Trophoblast cell (in vitro differentiated cells and primary cell): Measurements from ENCODE around the gene GAK.

ENCODE experiments used
- DNase-seq, 2 donors: peaks; one replicate each; pipeline ENCODE4 v3.0.0-alpha.2; 2016
- H2AFZ ChIP-seq: 2 replicates; pipeline ENCODE4 v1.6.1; 2013; ENCODE audit warnings: low read length, moderate library complexity, mild to moderate bottlenecking; ENCODE audit not compliant: insufficient read depth, poor library complexity
- H2AK5ac ChIP-seq: 2 replicates; pipeline ENCODE4 v1.6.1; 2013; ENCODE audit warnings: mild to moderate bottlenecking, low read length
- H2BK120ac ChIP-seq: 2 replicates; pipeline ENCODE4 v1.6.1; 2013; ENCODE audit warnings: low read length, mild to moderate bottlenecking, moderate library complexity; ENCODE audit not compliant: insufficient read depth, poor library complexity
- H2BK12ac ChIP-seq: 2 replicates; pipeline ENCODE4 v1.6.1; 2013; ENCODE audit warnings: mild to moderate bottlenecking, low read length, moderate library complexity
- H2BK5ac ChIP-seq: 2 replicates; pipeline ENCODE4 v1.6.1; 2013; ENCODE audit warnings: low read length, low read depth, moderate library complexity, mild to moderate bottlenecking; ENCODE audit not compliant: poor library complexity
- H3K14ac ChIP-seq: 2 replicates; pipeline ENCODE4 v1.6.1; 2013; ENCODE audit warnings: mild to moderate bottlenecking, low read length
- H3K18ac ChIP-seq: 2 replicates; pipeline ENCODE4 v1.6.1; 2013; ENCODE audit warnings: mild to moderate bottlenecking, low read length
- H3K23ac ChIP-seq: 2 replicates; pipeline ENCODE4 v1.6.1; 2013; ENCODE audit warnings: low read length
- H3K27ac ChIP-seq: 2 replicates; pipeline ENCODE4 v1.5.1; 2013; ENCODE audit warnings: low read depth, mild to moderate bottlenecking, inconsistent platforms, low read length, moderate library complexity
- H3K27me3 ChIP-seq: 2 replicates; pipeline ENCODE4 v1.6.1; 2013; ENCODE audit warnings: inconsistent platforms, mild to moderate bottlenecking, low read length, moderate library complexity; ENCODE audit not compliant: insufficient read depth
- H3K36me3 ChIP-seq, 2 experiments: 1 replicate in 1 of 2; 2 replicates in 1 of 2; pipeline ENCODE4 v1.6.1; 2013; ENCODE audit warnings: low read length in 2 of 2, mild to moderate bottlenecking in 2 of 2, moderate library complexity in 1 of 2; ENCODE audit not compliant: insufficient read depth in 2 of 2, control insufficient read depth in 1 of 2
- H3K4ac ChIP-seq: 2 replicates; pipeline ENCODE4 v1.6.1; 2013; ENCODE audit warnings: low read depth, mild to moderate bottlenecking, low read length, moderate library complexity
- H3K4me1 ChIP-seq, 2 experiments: 1 replicate in 1 of 2; 2 replicates in 1 of 2; pipeline ENCODE4 v1.6.1; 2013; ENCODE audit warnings: low read length in 2 of 2, mild to moderate bottlenecking in 2 of 2, moderate library complexity in 1 of 2; ENCODE audit not compliant: insufficient read depth in 2 of 2, control insufficient read depth in 1 of 2
- H3K4me2 ChIP-seq: 2 replicates; pipeline ENCODE4 v1.6.1; 2013; ENCODE audit warnings: inconsistent platforms, mild to moderate bottlenecking, low read length, moderate library complexity
- H3K4me3 ChIP-seq: 2 replicates; pipeline ENCODE4 v1.5.1; 2013; ENCODE audit warnings: mild to moderate bottlenecking, low read depth, low read length, inconsistent platforms
- H3K79me1 ChIP-seq: one replicate; pipeline ENCODE4 v1.6.1; 2013; ENCODE audit warnings: low read length
- H3K79me2 ChIP-seq: 2 replicates; pipeline ENCODE4 v1.6.1; 2013; ENCODE audit warnings: low read length, mild to moderate bottlenecking; ENCODE audit not compliant: control insufficient read depth, insufficient read depth, poor library complexity
- H3K9ac ChIP-seq: 2 replicates; pipeline ENCODE4 v1.6.1; 2013; ENCODE audit warnings: mild to moderate bottlenecking, low read length
- H3K9me3 ChIP-seq: 2 replicates; pipeline ENCODE4 v1.6.1; 2013; ENCODE audit warnings: low read depth, mild to moderate bottlenecking, control low read depth, inconsistent platforms, low read length; ENCODE audit not compliant: insufficient read depth
- H4K12ac ChIP-seq: 2 replicates; pipeline ENCODE4 v1.6.1; 2013; ENCODE audit warnings: low read depth, mild to moderate bottlenecking, low read length, moderate library complexity
- H4K8ac ChIP-seq: 2 replicates; pipeline ENCODE4 v1.6.1; 2013; ENCODE audit warnings: low read depth, mild to moderate bottlenecking, low read length, moderate library complexity
- H4K91ac ChIP-seq: one replicate; pipeline ENCODE4 v1.6.1; 2013; ENCODE audit warnings: low read depth, mild to moderate bottlenecking, low read length, moderate library complexity
- WGBS: extraction: QIAGEN DNeasy Blood & Tissue Kit; methylation state at CpG from one replicate; pipeline ENCODE4 v1.1.7; 2013; ENCODE audit warnings: missing lambda C conversion rate; ENCODE audit not compliant: insufficient read length, insufficient coverage; ENCODE audit errors: extremely low coverage; 5-methylcytosine and 5-hydroxymethylcytosine counted together

GAK gene

GRCh38 chr4:891747-892146 is 40.4 kb downstream of the GAK start:
- Histone ChIP-seq H4K91ac (no peak overlapping the region), H3K27me3 (no peaks in the 10 kb centered on the region), H3K4me1 (no peaks in the 10 kb centered on the region), H3K4me3 (no peak overlapping the region), H3K9ac (no peak overlapping the region), H3K14ac (no peak overlapping the region), H2AFZ (no peak overlapping the region), H2BK120ac (no peak overlapping the region), H2AK5ac (no peak overlapping the region), H4K12ac (no peak overlapping the region), H4K8ac (no peak overlapping the region), H3K4ac (no peak overlapping the region), H2BK12ac (no peak overlapping the region), H3K23ac (no peak overlapping the region), H3K79me1 (no peaks in the 10 kb centered on the region), H3K9me3 (peaks cover 8% of the 10 kb centered on the region), H3K27ac (no peak overlapping the region), H2BK5ac (no peak overlapping the region), H3K79me2 (no peaks in the 10 kb centered on the region), H3K4me2 (no peak overlapping the region), H3K18ac (no peak overlapping the region), H3K36me3 (peaks cover 81 to 84% of the 10 kb centered on the region in 2 experiments)
- DNase-seq, result no peak
- WGBS, result no CpG with 5 or more reads among the region's 10 CpGs

GRCh38 chr4:890036-890695 is 42.0 kb downstream of the GAK start:
- H3K18ac ChIP-seq, result no peak overlapping the region
- H3K36me3 ChIP-seq, result peaks cover 82% of the 10 kb centered on the region in 2 experiments
- H2AFZ ChIP-seq, result no peak overlapping the region
- no peaks in the 10 kb centered on the region for H3K4me1 ChIP-seq
- H2BK120ac ChIP-seq, result no peak overlapping the region
- H3K27me3 ChIP-seq, result no peaks in the 10 kb centered on the region
- WGBS, result no CpG with 5 or more reads among the region's 22 CpGs
- no peak overlapping the region for H4K12ac ChIP-seq
- H2BK12ac ChIP-seq, result no peak overlapping the region
- H4K8ac ChIP-seq, result no peak overlapping the region
- no peak overlapping the region for H3K9ac ChIP-seq
- no peak overlapping the region for H3K27ac ChIP-seq
- no peak overlapping the region for H2BK5ac ChIP-seq
- H3K4me2 ChIP-seq, result no peak overlapping the region
- no peak for DNase-seq
- no peak overlapping the region for H3K14ac ChIP-seq
- H3K4me3 ChIP-seq, result no peak overlapping the region
- H2AK5ac ChIP-seq, result no peak overlapping the region
- no peaks in the 10 kb centered on the region for H3K79me2 ChIP-seq
- H3K23ac ChIP-seq, result no peak overlapping the region
- peaks cover 8% of the 10 kb centered on the region for H3K9me3 ChIP-seq
- no peaks in the 10 kb centered on the region for H3K79me1 ChIP-seq
- H4K91ac ChIP-seq, result no peak overlapping the region
- no peak overlapping the region for H3K4ac ChIP-seq

GRCh38 chr4:889516-889915 is 42.6 kb downstream of the GAK start:
- Histone ChIP-seq H3K27ac (no peak overlapping the region), H3K36me3 (peaks cover 84 to 85% of the 10 kb centered on the region in 2 experiments), H3K14ac (no peak overlapping the region), H2BK120ac (no peak overlapping the region), H4K12ac (no peak overlapping the region), H3K4ac (no peak overlapping the region), H3K4me2 (no peak overlapping the region), H4K91ac (no peak overlapping the region), H3K9me3 (peaks cover 8% of the 10 kb centered on the region), H2BK5ac (no peak overlapping the region), H2AK5ac (no peak overlapping the region), H4K8ac (no peak overlapping the region), H3K4me1 (no peaks in the 10 kb centered on the region), H3K9ac (no peak overlapping the region), H2AFZ (no peak overlapping the region), H3K23ac (no peak overlapping the region), H3K79me1 (no peaks in the 10 kb centered on the region), H3K27me3 (no peaks in the 10 kb centered on the region), H2BK12ac (no peak overlapping the region), H3K4me3 (no peak overlapping the region), H3K79me2 (no peaks in the 10 kb centered on the region), H3K18ac (no peak overlapping the region)
- no peak for DNase-seq
- WGBS, result no CpG with 5 or more reads among the region's 16 CpGs

GRCh38 chr4:888029-888428 is 44.1 kb downstream of the GAK start:
- no peak overlapping the region for H3K9ac ChIP-seq
- H3K9me3 ChIP-seq, result peaks cover 8% of the 10 kb centered on the region
- H3K4me3 ChIP-seq, result no peak overlapping the region
- H4K12ac ChIP-seq, result no peak overlapping the region
- no peak overlapping the region for H3K27ac ChIP-seq
- H4K91ac ChIP-seq, result no peak overlapping the region
- H3K79me1 ChIP-seq, result no peaks in the 10 kb centered on the region
- no peak overlapping the region for H3K4me2 ChIP-seq
- no peak overlapping the region for H3K23ac ChIP-seq
- no peak overlapping the region for H2AFZ ChIP-seq
- WGBS, result no CpG with 5 or more reads among the region's 23 CpGs
- H2BK120ac ChIP-seq, result no peak overlapping the region
- no peaks in the 10 kb centered on the region for H3K79me2 ChIP-seq
- no peak overlapping the region for H3K14ac ChIP-seq
- no peak overlapping the region for H3K18ac ChIP-seq
- no peak overlapping the region for H2AK5ac ChIP-seq
- H2BK5ac ChIP-seq, result no peak overlapping the region
- H2BK12ac ChIP-seq, result no peak overlapping the region
- no peak overlapping the region for H3K4ac ChIP-seq
- no peak for DNase-seq
- no peaks in the 10 kb centered on the region for H3K4me1 ChIP-seq
- peaks cover 84 to 87% of the 10 kb centered on the region in 2 experiments for H3K36me3 ChIP-seq
- H4K8ac ChIP-seq, result no peak overlapping the region
- no peaks in the 10 kb centered on the region for H3K27me3 ChIP-seq
